Measurements from ENCODE around the gene MAP2K1.
"Not testable (repeated sequence)": the region's sequence is repeated elsewhere in the genome, so short reads cannot be mapped to it uniquely, and the experiment has no call there.

The MAP2K1 gene

DNA sequence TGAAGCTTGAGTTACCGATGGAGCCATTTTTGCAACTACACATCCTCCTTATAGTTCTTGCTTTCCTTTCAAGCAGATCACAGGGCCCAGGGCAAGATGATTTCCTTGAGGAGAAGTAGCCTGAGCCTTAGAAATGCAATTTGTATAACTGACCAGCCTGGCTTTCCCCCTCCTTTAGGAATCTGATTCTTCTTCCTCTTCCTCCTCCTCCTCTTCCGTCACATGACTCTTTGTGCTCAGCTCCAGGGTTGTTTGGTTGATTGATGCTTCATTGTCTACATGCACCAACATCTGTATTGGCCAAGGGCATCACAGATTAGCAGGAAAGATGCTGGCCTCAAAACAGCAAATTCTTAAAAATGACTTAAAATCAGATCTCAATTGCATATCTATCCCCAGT, 107.5 kb downstream of the MAP2K1 start:
- H3K4me1 ChIP-seq (ENCODE audit: control insufficient read depth, insufficient read depth, low read length, poor library complexity, severe bottlenecking), result no peaks in the 10 kb centered on the region
- peaks cover 91% of the 10 kb centered on the region for H3K36me3 ChIP-seq (ENCODE audit: control insufficient read depth, insufficient read depth, low read length)
- WGBS, 2 experiments (ENCODE audit: insufficient coverage in 2 of 2), result 89% methylated on average over 1 of the region's 2 CpGs; no CpG with 5 or more reads in 1 of the 2 experiments
- H3K9me3 ChIP-seq (ENCODE audit: control insufficient read depth, low read length), result no peaks in the 10 kb centered on the region
- H3K27ac ChIP-seq (ENCODE audit: low read depth, low read length, severe bottlenecking), result no peak overlapping the region
- no peak overlapping the region for H3K4me3 ChIP-seq (ENCODE audit: extremely low read depth, insufficient read depth, low read length, poor library complexity, severe bottlenecking)

DNA sequence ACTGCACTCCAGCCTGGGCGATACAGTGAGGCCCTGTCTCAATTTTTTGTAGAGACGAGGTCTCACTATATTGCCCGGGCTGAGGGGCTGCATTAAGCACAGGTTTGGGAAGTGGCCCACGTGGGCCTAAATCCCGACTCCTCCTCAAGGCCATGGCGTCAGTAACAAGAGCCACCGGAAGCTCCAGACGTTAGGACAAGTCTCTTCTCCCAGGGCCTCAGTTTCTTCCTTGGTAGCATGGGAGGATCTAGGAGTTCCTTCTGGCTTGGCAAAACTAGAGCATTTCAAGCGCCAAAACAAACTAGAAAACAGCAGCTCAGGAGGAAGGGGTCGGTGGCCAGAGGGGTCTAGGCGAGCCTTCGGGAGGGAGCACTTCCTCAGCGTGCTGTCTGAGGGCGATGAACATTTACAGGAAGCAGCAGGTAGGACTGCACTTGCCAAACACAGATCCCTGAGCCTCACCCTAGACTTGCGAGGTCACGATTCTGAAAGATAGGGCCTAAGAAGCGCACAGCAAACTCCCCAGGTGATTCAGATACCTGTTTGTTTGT, 110.3 kb downstream of the MAP2K1 start:
- 56 to 61% methylated on average over 17 of the region's 17 CpGs for WGBS, 2 experiments (ENCODE audit: insufficient coverage in 2 of 2)
- H3K4me3 ChIP-seq (ENCODE audit: extremely low read depth, insufficient read depth, low read length, poor library complexity, severe bottlenecking), result peak overlapping the region; percentile 75
- H3K27ac ChIP-seq (ENCODE audit: low read depth, low read length, severe bottlenecking), result peak overlapping the region; percentile 78
- H3K9me3 ChIP-seq (ENCODE audit: control insufficient read depth, low read length), result no peaks in the 10 kb centered on the region
- peaks cover 4% of the 10 kb centered on the region for H3K4me1 ChIP-seq (ENCODE audit: control insufficient read depth, insufficient read depth, low read length, poor library complexity, severe bottlenecking)
- H3K36me3 ChIP-seq (ENCODE audit: control insufficient read depth, insufficient read depth, low read length), result peaks cover 91% of the 10 kb centered on the region

DNA sequence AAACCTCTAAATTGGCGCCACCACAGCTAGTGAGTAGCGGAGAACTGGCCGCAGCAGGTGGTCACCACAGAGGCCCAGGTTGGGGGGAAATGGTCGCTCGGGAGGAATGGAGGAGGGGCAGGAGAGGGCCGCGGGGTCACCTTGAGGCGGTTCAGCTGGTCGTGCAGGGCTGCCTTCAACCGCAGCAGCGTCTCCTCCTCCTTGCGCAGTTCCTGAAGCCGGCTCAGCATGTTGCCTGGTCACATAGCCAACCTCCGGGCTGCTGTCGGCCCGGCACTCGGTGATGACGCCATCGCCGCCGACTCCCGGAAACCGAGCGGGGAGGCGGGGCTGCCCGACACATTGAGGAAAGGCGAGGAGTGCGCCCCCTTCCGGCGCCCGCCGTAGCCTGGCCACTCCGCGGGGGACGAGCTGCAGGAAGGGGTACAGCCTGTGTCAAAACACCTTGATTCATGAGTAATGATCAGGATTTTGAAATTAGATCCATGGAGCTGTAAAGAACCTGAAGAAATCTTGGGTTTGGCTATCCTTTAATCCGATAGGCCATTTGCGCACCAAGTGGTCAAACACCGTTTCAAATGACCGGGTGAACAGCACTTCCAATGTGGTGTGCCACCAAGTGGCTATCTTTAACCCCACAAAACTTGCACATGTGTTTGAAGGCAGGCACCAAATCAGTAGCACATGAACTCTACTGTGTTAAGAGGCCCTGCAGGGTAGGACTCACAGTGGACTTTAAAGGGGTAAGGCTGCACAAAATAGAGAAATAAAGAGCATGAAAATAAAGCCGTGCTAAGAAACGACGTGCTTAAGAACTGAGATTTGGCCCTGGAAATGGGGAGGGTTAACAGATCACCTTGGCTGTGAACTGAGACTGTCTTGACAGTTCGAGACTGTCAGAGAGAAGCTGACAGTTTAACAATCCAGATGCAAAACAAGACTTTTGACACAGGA, 111.1 kb downstream of the MAP2K1 start, which contains the start of gene SNAPC5:
SNAPC5 (minus strand) TSS at position 261 of the 954 bp plus-strand sequence; CDS start at position 230, 31 bp downstream.
- no peaks in the 10 kb centered on the region for H3K9me3 ChIP-seq (ENCODE audit: control insufficient read depth, low read length)
- H3K27ac ChIP-seq (ENCODE audit: low read depth, low read length, severe bottlenecking), result peak within 1 kb of the TSS; percentile 85
- peaks cover 4% of the 10 kb centered on the region for H3K4me1 ChIP-seq (ENCODE audit: control insufficient read depth, insufficient read depth, low read length, poor library complexity, severe bottlenecking)
- 10 to 14% methylated on average over 38 to 41 of the region's 43 CpGs for WGBS, 2 experiments (ENCODE audit: insufficient coverage in 2 of 2)
- H3K36me3 ChIP-seq (ENCODE audit: control insufficient read depth, insufficient read depth, low read length), result peaks cover 91% of the 10 kb centered on the region
- H3K4me3 ChIP-seq (ENCODE audit: extremely low read depth, insufficient read depth, low read length, poor library complexity, severe bottlenecking), result peak within 1 kb of the TSS; percentile 75

DNA sequence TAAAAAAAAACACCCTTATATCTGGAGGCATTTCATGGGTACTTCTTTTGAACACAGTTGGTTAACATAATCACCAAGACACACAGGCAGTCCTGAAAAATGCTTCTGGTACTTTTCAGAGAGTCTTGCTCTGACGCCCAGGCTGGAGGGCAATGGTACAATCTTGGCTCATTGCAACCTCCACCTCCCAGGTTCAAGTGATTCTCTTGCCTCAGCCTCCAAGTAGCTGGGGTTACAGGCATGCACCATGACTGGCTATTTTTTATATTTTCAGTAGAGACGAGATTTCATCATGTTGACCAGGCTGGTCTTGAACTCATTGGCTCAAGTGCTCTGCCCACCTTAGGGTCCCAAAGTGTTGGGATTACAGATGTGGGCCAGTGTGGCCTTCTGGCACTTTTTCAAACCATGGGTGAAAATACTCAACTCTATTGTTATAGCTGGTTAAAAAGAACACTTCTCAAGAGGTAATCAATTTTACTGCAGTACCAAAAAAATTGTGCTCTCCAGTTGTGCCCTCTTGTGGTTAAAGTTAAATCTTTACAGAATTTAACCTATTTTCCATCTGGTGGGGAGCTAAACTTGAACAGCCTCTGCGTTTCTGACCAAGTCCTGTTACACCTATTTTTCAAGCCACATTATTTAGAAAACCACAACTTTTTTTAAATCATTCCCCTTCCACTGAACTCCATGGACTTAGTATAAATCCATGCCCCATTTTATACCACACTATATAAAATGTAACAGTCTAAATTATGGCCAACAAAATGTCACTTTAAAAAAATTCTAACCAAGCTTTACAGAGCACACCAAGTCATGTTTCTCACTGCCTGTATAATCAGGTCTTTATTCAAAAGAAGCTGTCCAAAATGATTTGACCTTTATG, 112.0 kb downstream of the MAP2K1 start:
- WGBS, 2 experiments (ENCODE audit: insufficient coverage in 2 of 2), result 88 to 97% methylated on average over 3 of the region's 3 CpGs
- H3K9me3 ChIP-seq (ENCODE audit: control insufficient read depth, low read length), result no peaks in the 10 kb centered on the region
- peak overlapping the region; percentile 85 for H3K27ac ChIP-seq (ENCODE audit: low read depth, low read length, severe bottlenecking)
- H3K4me3 ChIP-seq (ENCODE audit: extremely low read depth, insufficient read depth, low read length, poor library complexity, severe bottlenecking), result no peak overlapping the region
- H3K4me1 ChIP-seq (ENCODE audit: control insufficient read depth, insufficient read depth, low read length, poor library complexity, severe bottlenecking), result peaks cover 4% of the 10 kb centered on the region
- peaks cover 91% of the 10 kb centered on the region for H3K36me3 ChIP-seq (ENCODE audit: control insufficient read depth, insufficient read depth, low read length)

DNA sequence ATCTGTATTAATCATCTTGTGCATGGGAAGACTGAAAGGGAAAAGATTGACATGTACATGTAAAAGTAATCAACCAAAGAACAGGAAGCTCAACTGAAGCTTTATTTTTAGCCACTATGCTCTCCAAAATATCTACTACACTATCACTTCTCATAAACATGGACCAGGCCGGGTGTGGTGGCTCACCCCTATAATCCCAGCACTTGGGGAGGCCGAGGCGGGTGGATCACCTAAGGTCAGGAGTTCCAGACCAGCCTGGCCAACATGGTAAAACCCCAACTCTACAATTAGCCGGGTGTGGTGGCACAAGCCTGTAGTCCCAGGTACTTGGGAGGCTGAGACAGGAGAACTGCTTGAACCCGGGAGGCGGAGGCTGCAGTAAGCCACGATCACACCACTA, 113.6 kb downstream of the MAP2K1 start:
- H3K4me1 ChIP-seq (ENCODE audit: control insufficient read depth, insufficient read depth, low read length, poor library complexity, severe bottlenecking); H3K27ac ChIP-seq (ENCODE audit: low read depth, low read length, severe bottlenecking); H3K4me3 ChIP-seq (ENCODE audit: extremely low read depth, insufficient read depth, low read length, poor library complexity, severe bottlenecking); H3K9me3 ChIP-seq (ENCODE audit: control insufficient read depth, low read length): not testable (repeated sequence)
- peaks cover 77% of the 10 kb centered on the region for H3K36me3 ChIP-seq (ENCODE audit: control insufficient read depth, insufficient read depth, low read length)
- 97 to 100% methylated on average over 1 to 6 of the region's 7 CpGs for WGBS, 2 experiments (ENCODE audit: insufficient coverage in 2 of 2)

DNA sequence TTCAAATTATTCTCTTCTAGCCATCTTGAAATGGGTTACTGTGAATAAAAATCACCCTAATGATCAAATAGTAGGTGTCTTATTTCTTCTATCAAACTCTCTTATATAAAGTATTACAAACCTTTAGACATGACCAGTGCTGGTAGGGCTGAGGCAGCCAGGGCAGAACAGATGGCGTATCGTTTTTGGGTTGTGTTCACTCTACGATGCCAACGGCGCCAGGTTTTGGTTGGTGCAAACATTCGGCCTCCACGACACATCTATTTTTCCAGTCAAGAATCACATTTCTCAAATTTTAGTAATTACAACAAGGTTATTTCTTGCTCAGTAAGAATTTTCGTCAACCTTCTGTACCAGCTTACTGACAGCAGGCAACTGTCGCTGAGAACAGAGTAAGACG, 115.8 kb downstream of the MAP2K1 start:
- Histone ChIP-seq H3K9me3 (ENCODE audit: control insufficient read depth, low read length) (no peaks in the 10 kb centered on the region), H3K36me3 (ENCODE audit: control insufficient read depth, insufficient read depth, low read length) (peaks cover 59% of the 10 kb centered on the region), H3K4me1 (ENCODE audit: control insufficient read depth, insufficient read depth, low read length, poor library complexity, severe bottlenecking) (peaks cover 7% of the 10 kb centered on the region), H3K27ac (ENCODE audit: low read depth, low read length, severe bottlenecking) (peak overlapping the region; percentile 17), H3K4me3 (ENCODE audit: extremely low read depth, insufficient read depth, low read length, poor library complexity, severe bottlenecking) (peak overlapping the region; percentile 83)
- 92 to 93% methylated on average over 5 to 10 of the region's 10 CpGs for WGBS, 2 experiments (ENCODE audit: insufficient coverage in 2 of 2)

DNA sequence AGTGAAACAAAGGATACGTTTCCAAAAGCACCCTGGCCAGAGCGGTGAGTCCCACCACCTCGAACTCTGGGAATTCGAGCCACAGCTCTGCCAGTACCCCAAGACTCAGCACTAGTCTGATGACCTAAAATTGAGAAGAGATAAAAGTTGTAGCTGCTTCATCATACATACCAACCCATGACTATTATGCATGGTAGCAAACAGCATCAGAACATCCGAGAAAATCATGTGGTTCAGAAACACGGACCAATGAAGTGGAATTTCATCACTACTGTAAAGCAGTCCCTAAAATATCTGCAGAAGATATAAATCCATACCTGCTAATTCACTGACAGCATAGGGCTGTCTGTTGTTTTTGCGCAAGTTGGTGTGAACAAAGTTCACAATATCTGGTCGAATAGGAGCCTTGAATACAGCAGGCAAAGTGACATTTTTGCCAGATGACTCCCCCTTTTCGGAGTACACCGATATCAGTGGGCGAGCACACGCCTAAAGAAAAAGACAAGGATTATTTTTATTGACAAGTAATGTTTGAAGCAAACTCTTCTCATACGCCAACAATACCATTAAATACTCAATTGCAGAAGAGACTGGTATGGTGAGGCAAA, 116.4 kb downstream of the MAP2K1 start:
- peaks cover 57% of the 10 kb centered on the region for H3K36me3 ChIP-seq (ENCODE audit: control insufficient read depth, insufficient read depth, low read length)

DNA sequence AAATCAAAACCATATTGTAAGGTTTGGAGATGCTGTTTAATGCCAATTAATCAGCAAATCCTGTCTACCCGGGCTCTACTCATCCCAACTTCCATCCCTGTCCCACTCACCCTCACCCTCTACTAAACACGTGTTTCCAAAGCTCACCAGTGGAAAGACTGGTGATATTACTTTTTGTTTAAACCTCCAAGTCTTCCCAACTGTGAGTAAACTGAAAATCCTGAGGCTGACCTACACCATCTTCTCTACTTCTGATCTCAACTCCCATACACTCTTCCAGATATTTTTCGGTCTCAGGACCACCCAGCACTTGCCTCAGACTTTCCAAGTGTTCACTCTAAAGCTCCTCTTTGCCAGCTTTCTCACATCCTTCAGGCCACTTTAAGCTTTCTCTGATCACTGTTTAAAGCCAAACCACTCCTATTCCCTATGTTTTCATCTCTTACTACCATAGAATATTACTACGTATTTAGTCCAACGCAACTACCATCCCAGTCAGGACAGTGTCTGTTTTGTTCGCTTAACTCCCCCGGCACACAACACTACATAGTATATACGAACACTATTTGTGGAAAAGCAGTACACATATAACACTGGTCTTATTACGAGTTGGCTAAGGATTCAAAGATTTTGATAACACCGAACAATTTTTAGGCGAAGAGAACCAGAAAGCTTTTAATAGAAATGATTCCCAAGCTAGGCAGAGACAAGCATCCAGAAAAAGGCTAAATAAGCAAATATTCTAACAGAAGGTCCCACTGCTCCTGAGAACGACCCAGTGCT, 117.3 kb downstream of the MAP2K1 start:
- peak overlapping the region; percentile 94 for H3K27ac ChIP-seq (ENCODE audit: low read depth, low read length, severe bottlenecking)
- peaks cover 57% of the 10 kb centered on the region for H3K36me3 ChIP-seq (ENCODE audit: control insufficient read depth, insufficient read depth, low read length)
- WGBS, 2 experiments (ENCODE audit: insufficient coverage in 2 of 2), result 0 to 1% methylated on average over 6 to 10 of the region's 12 CpGs
- peaks cover 7% of the 10 kb centered on the region for H3K4me1 ChIP-seq (ENCODE audit: control insufficient read depth, insufficient read depth, low read length, poor library complexity, severe bottlenecking)
- H3K4me3 ChIP-seq (ENCODE audit: extremely low read depth, insufficient read depth, low read length, poor library complexity, severe bottlenecking), result peak overlapping the region; percentile 83
- H3K9me3 ChIP-seq (ENCODE audit: control insufficient read depth, low read length), result no peaks in the 10 kb centered on the region

More for the DNA sequence above, 116.4 kb downstream of the MAP2K1 start:
- 37 to 72% methylated on average over 2 to 4 of the region's 13 CpGs for WGBS, 2 experiments (ENCODE audit: insufficient coverage in 2 of 2)
- H3K4me1 ChIP-seq (ENCODE audit: control insufficient read depth, insufficient read depth, low read length, poor library complexity, severe bottlenecking); H3K9me3 ChIP-seq (ENCODE audit: control insufficient read depth, low read length); H3K27ac ChIP-seq (ENCODE audit: low read depth, low read length, severe bottlenecking): not testable (repeated sequence)
- peak overlapping the region; percentile 83 for H3K4me3 ChIP-seq (ENCODE audit: extremely low read depth, insufficient read depth, low read length, poor library complexity, severe bottlenecking)

DNA sequence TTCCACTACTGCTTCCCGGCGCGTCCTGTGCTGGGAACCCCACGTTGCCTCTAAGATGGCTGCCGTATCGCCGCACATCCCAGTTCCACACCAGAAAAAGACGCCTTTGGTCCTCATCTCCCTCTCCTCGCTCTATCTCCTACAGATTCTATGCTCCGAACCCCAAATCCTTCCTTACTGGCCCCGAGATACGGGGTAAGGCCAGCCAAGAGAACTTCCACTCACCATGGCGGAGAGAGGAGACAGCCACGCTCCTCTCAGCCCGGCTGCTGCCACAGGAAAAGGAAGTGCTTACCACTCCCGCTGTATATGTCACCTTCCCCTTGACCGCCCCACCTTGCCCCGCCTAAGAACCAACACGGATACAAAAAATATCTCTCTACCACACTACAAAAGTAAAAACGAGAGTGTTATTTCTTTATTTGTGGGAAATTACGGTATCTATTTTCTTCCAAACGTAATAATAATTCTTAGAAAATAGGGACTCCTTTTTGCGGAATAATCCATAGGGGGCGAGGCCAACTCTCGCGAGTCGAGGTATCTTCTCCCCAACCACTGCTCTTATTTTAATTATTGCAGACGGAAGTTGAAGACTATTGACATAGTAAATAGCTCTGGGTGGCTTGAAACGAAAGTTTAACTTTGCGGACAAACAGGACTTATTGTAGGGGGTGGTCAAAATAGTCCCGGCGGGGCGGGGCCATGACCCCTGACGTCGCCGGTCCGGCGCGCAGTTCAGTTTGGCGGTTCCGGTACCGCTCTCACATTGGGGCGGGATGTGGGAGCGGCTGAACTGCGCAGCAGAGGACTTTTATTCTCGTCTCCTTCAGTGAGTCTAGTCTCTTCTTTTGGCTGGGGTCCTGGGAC, 118.1 kb downstream of the MAP2K1 start, which contains the start of the genes RPL4 and ZWILCH:
RPL4 (minus strand) TSS at position 293 of the 867 bp plus-strand sequence; CDS start at position 228, 65 bp downstream.
ZWILCH (plus strand) TSS at position 764 of the 867 bp plus-strand sequence; CDS start at position 777, 13 bp downstream.
- H3K4me3 ChIP-seq (ENCODE audit: extremely low read depth, insufficient read depth, low read length, poor library complexity, severe bottlenecking), result peak within 1 kb of the TSS; percentile 83
- H3K36me3 ChIP-seq (ENCODE audit: control insufficient read depth, insufficient read depth, low read length), result peaks cover 52% of the 10 kb centered on the region
- peak within 1 kb of the TSS; percentile 94 for H3K27ac ChIP-seq (ENCODE audit: low read depth, low read length, severe bottlenecking)
- 0% methylated on average over 29 to 30 of the region's 46 CpGs for whole genome bisulfite sequencing, 2 experiments (ENCODE audit: insufficient coverage in 2 of 2)
- H3K9me3 ChIP-seq (ENCODE audit: control insufficient read depth, low read length), result no peaks in the 10 kb centered on the region
- H3K4me1 ChIP-seq (ENCODE audit: control insufficient read depth, insufficient read depth, low read length, poor library complexity, severe bottlenecking), result peaks cover 7% of the 10 kb centered on the region

Measured in mesodermal cell (in vitro differentiated cells).